GM19193 (cell line): ENCODE results near the gene MTNR1B.

Experiments
- POLR2A ChIP-seq: IDR thresholded peaks from 4 replicates; pipeline ENCODE4 v1.6.1; 2011; ENCODE audit not compliant: insufficient read depth, insufficient read length; ENCODE audit errors: extremely low read depth

MTNR1B gene

GRCh38 chr11:92969634-92970347 is at the start of gene MTNR1B:
MTNR1B (plus strand) TSS chr11:92969651; CDS start chr11:92969726, 75 bp downstream.
- no peak for TF ChIP-seq POLR2A

- no peak for TF ChIP-seq POLR2A
These were observed 49.1 kb upstream of the MTNR1B start for GRCh38 chr11:92920331-92920730.

GRCh38 chr11:92922731-92923130 is 46.7 kb upstream of the MTNR1B start:
- TF ChIP-seq POLR2A, result no peak

- no peak for TF ChIP-seq POLR2A
These were observed 40.2 kb upstream of the MTNR1B start for GRCh38 chr11:92929246-92929645.

GRCh38 chr11:92929653-92930052 is 39.8 kb upstream of the MTNR1B start:
- TF ChIP-seq POLR2A, result no peak

- no peak for TF ChIP-seq POLR2A
These were observed 37.6 kb upstream of the MTNR1B start for GRCh38 chr11:92931746-92932422.

GRCh38 chr11:92939305-92939704 is 30.1 kb upstream of the MTNR1B start:
- TF ChIP-seq POLR2A, result no peak

GRCh38 chr11:92941676-92942571 is 27.5 kb upstream of the MTNR1B start:
- TF ChIP-seq POLR2A, result no peak

GRCh38 chr11:92946707-92947106 is 22.7 kb upstream of the MTNR1B start:
- no peak for TF ChIP-seq POLR2A

- TF ChIP-seq POLR2A, result no peak
These were observed 21.3 kb upstream of the MTNR1B start for GRCh38 chr11:92948116-92948515.

- TF ChIP-seq POLR2A, result no peak
These were observed 15.4 kb upstream of the MTNR1B start for GRCh38 chr11:92954003-92954402.

GRCh38 chr11:92955860-92956259 is 13.6 kb upstream of the MTNR1B start:
- no peak for TF ChIP-seq POLR2A

GRCh38 chr11:92960886-92961285 is 8.6 kb upstream of the MTNR1B start:
- no peak for TF ChIP-seq POLR2A

GRCh38 chr11:92962446-92962845 is 7.0 kb upstream of the MTNR1B start:
- TF ChIP-seq POLR2A, result no peak

GRCh38 chr11:92964471-92964870 is 5.0 kb upstream of the MTNR1B start:
- TF ChIP-seq POLR2A, result no peak
